ENCODE results near the gene EMP1. TPM values are rescaled to one million over a fixed set of nuclear protein-coding genes. Genes with fewer than 3 reads are reported as not detected.

The EMP1 gene
- total and polyA plus RNA-seq, 2 of the 8 experiments (the other 6 are each of a cell fraction or from before 2014, with no cell fraction given) = 0.17 to 0.65 TPM

GRCh38 chr12:13154027-13154538 lies 42.4 kb upstream of the EMP1 start:
- Histone ChIP-seq H3K9ac (replicated peaks in 1 of 4; ENCODE audit: extremely low read depth in 1 of 4, low read depth in 3 of 4, low read length in 3 of 4) (no peak overlapping the region), H3K9me3 (ENCODE audit: insufficient read depth in 2 of 2, low read depth in 1 of 2, low read length in 1 of 2) (no peaks in the 10 kb centered on the region), H3K79me2 (ENCODE audit: control insufficient read depth in 1 of 2, insufficient read depth in 2 of 2, low read length in 2 of 2) (no peaks in the 10 kb centered on the region), H4K5ac (ENCODE audit: insufficient read length, low read depth, low read length) (no peak overlapping the region), H3K27ac (ENCODE audit: low read depth, low read length) (no peak overlapping the region), H4K91ac (replicated peaks; ENCODE audit: insufficient read length, low read length) (no peak overlapping the region), H2BK5ac (ENCODE audit: low read depth, low read length) (no peak overlapping the region), H3K4me3 (ENCODE audit: extremely low read depth in 1 of 4, insufficient read depth in 2 of 4, low read depth in 3 of 4, low read length in 4 of 4) (no peak overlapping the region), H4K20me1 (replicated peaks in 1 of 2; ENCODE audit: control insufficient read depth in 1 of 2, insufficient read depth in 2 of 2, low read length in 2 of 2) (no peaks in the 10 kb centered on the region), H2AK5ac (ENCODE audit: low read depth, low read length) (no peak overlapping the region), H3K56ac (replicated peaks; ENCODE audit: insufficient read length, low read depth, low read length) (no peak overlapping the region), H3K23ac (ENCODE audit: insufficient read length) (no peak overlapping the region), H3K4ac (replicated peaks; ENCODE audit: insufficient read length, low read depth, low read length) (no peak overlapping the region), H2BK120ac (replicated peaks; ENCODE audit: low read depth, low read length) (no peak overlapping the region), H3K4me2 (ENCODE audit: insufficient read depth in 1 of 2, low read depth in 2 of 2, low read length in 2 of 2) (no peak overlapping the region), H2AFZ (ENCODE audit: low read length) (no peak overlapping the region), H3K4me1 (replicated peaks in 1 of 4; ENCODE audit: control insufficient read depth in 3 of 4, insufficient read depth in 4 of 4, low read length in 3 of 4) (peaks cover 0 to 10% (median 0%) of the 10 kb centered on the region in 4 experiments; a peak in 2 of 7 replicates), H3K18ac (ENCODE audit: extremely low read depth, low read length) (no peak overlapping the region), H3K23me2 (ENCODE audit: low read depth, low read length) (no peaks in the 10 kb centered on the region), H3K14ac (ENCODE audit: insufficient read length) (no peak overlapping the region), H2BK12ac (ENCODE audit: low read depth, low read length) (no peak overlapping the region), H2BK15ac (ENCODE audit: low read length) (no peak overlapping the region), H4K8ac (ENCODE audit: extremely low read depth, insufficient read depth, low read length) (no peak overlapping the region), H3K27me3 (replicated peaks in 1 of 4; ENCODE audit: control insufficient read depth in 3 of 4, extremely low read depth in 1 of 4, insufficient read depth in 3 of 4, low read length in 3 of 4) (no peaks in the 10 kb centered on the region), H2BK20ac (ENCODE audit: low read length) (no peak overlapping the region), H3K36me3 (ENCODE audit: control insufficient read depth in 2 of 4, insufficient read depth in 4 of 4, low read length in 3 of 4) (no peaks in the 10 kb centered on the region), H3K79me1 (ENCODE audit: low read depth, low read length) (no peaks in the 10 kb centered on the region)
- FAIRE-seq (no peak), DNase-seq (ENCODE audit: low read depth in 1 of 2, low spot score in 2 of 2) (no peak)
- TF ChIP-seq CBX5 (IDR thresholded peaks at IDR 0.05; ENCODE audit: low read depth, low read length) = no peak
- no peak for TF ChIP-seq JUND (IDR thresholded peaks at IDR 0.05; ENCODE audit: low read length)
- TF ChIP-seq POLR2A (IDR thresholded peaks at IDR 0.05; ENCODE audit: control extremely low read depth in 1 of 2, low read depth in 2 of 2, low read length in 2 of 2) = no peak
- no peak for TF ChIP-seq SUZ12 (IDR thresholded peaks at IDR 0.05; ENCODE audit: low read length)
- ChIA-PET POLR2A (ENCODE audit: partially characterized antibody) (no interaction called here), CTCF (ENCODE audit: partially characterized antibody) (no interaction called here)
- WGBS, 2 experiments (ENCODE audit: extremely low coverage in 1 of 2, insufficient coverage in 1 of 2, insufficient read length in 1 of 2, insufficient replicate concordance in 2 of 2, low coverage in 1 of 2, low lambda C conversion rate in 2 of 2, missing lambda C conversion rate in 1 of 2) = 84% methylated on average over 3 of the region's 3 CpGs; no CpG with 5 or more reads in 1 of the 2 experiments

Measured in H1 (cell line).